H9 (cell line): Measurements from ENCODE around the gene LINC00305. TPM values are rescaled to one million over a fixed set of nuclear protein-coding genes. Genes with fewer than 3 reads are reported as not detected.

ENCODE experiments used
- DNase-seq: peaks from one replicate; pipeline ENCODE4 v3.0.0-alpha.2; 2017
- H2AFZ ChIP-seq: one replicate; pipeline ENCODE4 v1.6.1; 2013; ENCODE audit warnings: mild to moderate bottlenecking, low read length, control low read depth, moderate library complexity
- H2AK5ac ChIP-seq: 2 replicates; pipeline ENCODE4 v1.6.1; 2013; ENCODE audit warnings: low read length, control low read depth, mixed read lengths; ENCODE audit not compliant: insufficient read length
- H2BK120ac ChIP-seq: one replicate; pipeline ENCODE4 v1.6.1; 2013; ENCODE audit warnings: low read depth, mild to moderate bottlenecking, low read length, control low read depth, inconsistent platforms; ENCODE audit not compliant: poor library complexity, severe bottlenecking
- H2BK12ac ChIP-seq: 2 replicates; pipeline ENCODE4 v1.6.1; 2013; ENCODE audit warnings: low read length, control low read depth, mixed read lengths, low read depth; ENCODE audit not compliant: insufficient read length
- H2BK15ac ChIP-seq: 2 replicates; pipeline ENCODE4 v1.6.1; 2013; ENCODE audit warnings: low read depth, low read length, control low read depth
- H2BK20ac ChIP-seq: one replicate; pipeline ENCODE4 v1.6.1; 2013; ENCODE audit warnings: low read depth, mild to moderate bottlenecking, low read length, control low read depth, inconsistent platforms; ENCODE audit not compliant: poor library complexity, severe bottlenecking
- H2BK5ac ChIP-seq: 2 replicates; pipeline ENCODE4 v1.6.1; 2013; ENCODE audit warnings: low read length, control low read depth, mixed read lengths; ENCODE audit not compliant: insufficient read length
- H3K14ac ChIP-seq: 2 replicates; pipeline ENCODE4 v1.6.1; 2013; ENCODE audit warnings: low read length, control low read depth; ENCODE audit not compliant: insufficient read depth
- H3K18ac ChIP-seq: 2 replicates; pipeline ENCODE4 v1.6.1; 2013; ENCODE audit warnings: low read depth, mild to moderate bottlenecking, mixed read lengths, low read length, control low read depth; ENCODE audit not compliant: insufficient read length
- H3K23ac ChIP-seq: 2 replicates; pipeline ENCODE4 v1.6.1; 2013; ENCODE audit warnings: low read length, control low read depth, mixed read lengths, low read depth; ENCODE audit not compliant: insufficient read length
- H3K23me2 ChIP-seq: 2 replicates; pipeline ENCODE4 v1.6.1; 2013; ENCODE audit warnings: low read depth, mild to moderate bottlenecking, mixed read lengths, low read length, control low read depth; ENCODE audit not compliant: insufficient read length, poor library complexity, severe bottlenecking
- H3K27ac ChIP-seq: 2 replicates; pipeline ENCODE4 v1.5.1; 2013; ENCODE audit warnings: low read length, control low read depth, mixed read lengths, low read depth; ENCODE audit not compliant: insufficient read length
- H3K27me3 ChIP-seq: 2 replicates; pipeline ENCODE4 v1.6.1; 2013; ENCODE audit warnings: low read length, control low read depth, inconsistent platforms; ENCODE audit not compliant: insufficient read depth
- H3K4ac ChIP-seq: 2 replicates; pipeline ENCODE4 v1.6.1; 2013; ENCODE audit warnings: low read depth, mild to moderate bottlenecking, control low read depth, inconsistent platforms, low read length, moderate library complexity
- H3K4me1 ChIP-seq: 2 replicates; pipeline ENCODE4 v1.6.1; 2013; ENCODE audit warnings: low read length, control low read depth, inconsistent platforms; ENCODE audit not compliant: insufficient read depth
- H3K4me2 ChIP-seq: 2 replicates; pipeline ENCODE4 v1.6.1; 2013; ENCODE audit warnings: low read length, control low read depth, mixed read lengths; ENCODE audit not compliant: insufficient read length, insufficient read depth
- H3K56ac ChIP-seq: 2 replicates; pipeline ENCODE4 v1.6.1; 2013; ENCODE audit warnings: low read depth, mild to moderate bottlenecking, mixed read lengths, low read length, control low read depth; ENCODE audit not compliant: insufficient read length
- H3K79me1 ChIP-seq: 2 replicates; pipeline ENCODE4 v1.6.1; 2013; ENCODE audit warnings: low read depth, mild to moderate bottlenecking, moderate library complexity, low read length, control low read depth, inconsistent platforms; ENCODE audit not compliant: insufficient read depth, poor library complexity, severe bottlenecking
- H3K79me2 ChIP-seq: 2 replicates; pipeline ENCODE4 v1.6.1; 2013; ENCODE audit warnings: low read length, control low read depth, inconsistent platforms; ENCODE audit not compliant: insufficient read depth
- H3K9ac ChIP-seq: 2 replicates; pipeline ENCODE4 v1.6.1; 2013; ENCODE audit warnings: low read length, control low read depth, mixed read lengths; ENCODE audit not compliant: insufficient read length; ENCODE audit errors: extremely low read depth
- H3K9me3 ChIP-seq: one replicate; pipeline ENCODE4 v1.6.1; 2013; ENCODE audit warnings: low read depth, low read length, inconsistent platforms; ENCODE audit not compliant: control insufficient read depth
- H3T11ph ChIP-seq: one replicate; pipeline ENCODE4 v1.6.1; 2013; ENCODE audit warnings: mild to moderate bottlenecking, low read length, control low read depth, inconsistent platforms
- H4K20me1 ChIP-seq: one replicate; pipeline ENCODE4 v1.6.1; 2013; ENCODE audit not compliant: control insufficient read depth, insufficient read length, insufficient read depth
- H4K5ac ChIP-seq: 2 replicates; pipeline ENCODE4 v1.6.1; 2013; ENCODE audit warnings: low read depth, mild to moderate bottlenecking, mixed read lengths, low read length, control low read depth; ENCODE audit not compliant: insufficient read length
- H4K8ac ChIP-seq: replicated peaks from 2 replicates; pipeline ENCODE4 v1.6.1; 2013; ENCODE audit warnings: low read length, control low read depth, mixed read lengths, low read depth; ENCODE audit not compliant: insufficient read length
- H4K91ac ChIP-seq: 2 replicates; pipeline ENCODE4 v1.6.1; 2013; ENCODE audit warnings: low read depth, mild to moderate bottlenecking, moderate library complexity, mixed read lengths, low read length, control low read depth; ENCODE audit not compliant: insufficient read length
- H3K27ac Mint-ChIP-seq, 3 experiments: 2 replicates in 2 of 3; 3 replicates in 1 of 3; pipeline ENCODE4 v1.8.0; 2020 to 2021; ENCODE audit warnings: mixed read lengths in 3 of 3, mild to moderate bottlenecking in 1 of 3, moderate library complexity in 1 of 3
- H3K27me3 Mint-ChIP-seq: 2 replicates; pipeline ENCODE4 v1.8.0; 2021; ENCODE audit warnings: low read depth, mild to moderate bottlenecking, moderate library complexity, mixed read lengths
- H3K36me3 Mint-ChIP-seq, 3 experiments: 2 replicates in 2 of 3; 3 replicates in 1 of 3; pipeline ENCODE4 v1.8.0; 2020 to 2021; ENCODE audit warnings: low read depth in 3 of 3, mixed read lengths in 3 of 3; ENCODE audit not compliant: insufficient read depth in 1 of 3
- H3K4me1 Mint-ChIP-seq, 2 experiments: 2 replicates each; pipeline ENCODE4 v1.8.0; 2020; ENCODE audit warnings: mixed read lengths in 2 of 2
- H3K4me3 Mint-ChIP-seq, 2 experiments: 2 replicates in 1 of 2; 3 replicates in 1 of 2; pipeline ENCODE4 v1.8.0; 2020 to 2021; ENCODE audit warnings: mild to moderate bottlenecking in 2 of 2, mixed read lengths in 2 of 2, moderate library complexity in 1 of 2
- H3K9me3 Mint-ChIP-seq, 2 experiments: 2 replicates in 1 of 2; 3 replicates in 1 of 2; pipeline ENCODE4 v1.8.0; 2020; ENCODE audit warnings: mild to moderate bottlenecking in 2 of 2, mixed read lengths in 2 of 2, moderate library complexity in 1 of 2
- WGBS: extraction: QIAGEN DNeasy Blood & Tissue Kit; methylation state at CpG from one replicate; pipeline ENCODE4 v1.1.7; 2013; ENCODE audit warnings: missing lambda C conversion rate, low lambda C conversion rate, mixed read lengths; ENCODE audit not compliant: insufficient read length; ENCODE audit errors: extremely low coverage; 5-methylcytosine and 5-hydroxymethylcytosine counted together
- total RNA-seq: library from RNA; stranded (reverse); gene quantifications from 2 replicates; pipeline ENCODE4 v1.2.1, GENCODE V29; 2021
- TF ChIP-seq, protein P1 (sequence below): fragments of 200-600 bp; sonication (generic); conservative IDR thresholded peaks from 3 replicates; pipeline ENCODE4 v1.8.0; 2021; ENCODE audit warnings: antibody characterized with exemption, mild to moderate bottlenecking

LINC00305 gene
- total RNA-seq, 1 experiment from 2014 or later = not detected

- Histone ChIP-seq H3K9ac (no peak overlapping the region), H3K23me2 (no peaks in the 10 kb centered on the region), H3K27ac (no peak overlapping the region), H2BK15ac (no peak overlapping the region), H3T11ph (no peak overlapping the region), H2AFZ (no peak overlapping the region), H3K23ac (no peak overlapping the region), H4K91ac (no peak overlapping the region), H3K56ac (no peak overlapping the region), H3K79me2 (no peaks in the 10 kb centered on the region), H3K14ac (no peak overlapping the region), H2BK12ac (no peak overlapping the region), H4K20me1 (no peaks in the 10 kb centered on the region), H4K5ac (no peak overlapping the region), H4K8ac (no peak overlapping the region), H3K9me3 (no peaks in the 10 kb centered on the region), H3K4ac (no peak overlapping the region), H3K4me2 (no peak overlapping the region), H3K4me1 (no peaks in the 10 kb centered on the region), H2BK20ac (no peak overlapping the region), H2BK5ac (no peak overlapping the region), H3K79me1 (no peaks in the 10 kb centered on the region), H3K27me3 (no peaks in the 10 kb centered on the region), H2BK120ac (no peak overlapping the region), H3K18ac (no peak overlapping the region), H2AK5ac (no peak overlapping the region)
- peaks cover 0 to 10% (median 1%) of the 10 kb centered on the region in 3 experiments; a peak in 2 of 7 replicates for H3K36me3 Mint-ChIP-seq
- no peak overlapping the region for H3K4me3 Mint-ChIP-seq
- peak; percentile 34 for DNase-seq
- no peaks in the 10 kb centered on the region for H3K9me3 Mint-ChIP-seq
- no peaks in the 10 kb centered on the region for H3K27me3 Mint-ChIP-seq
- no CpG with 5 or more reads among the region's 4 CpGs for WGBS
- peaks cover 0 to 7% of the 10 kb centered on the region in 2 experiments; a peak in 2 of 4 replicates for H3K4me1 Mint-ChIP-seq
- TF ChIP-seq, protein P1, sequence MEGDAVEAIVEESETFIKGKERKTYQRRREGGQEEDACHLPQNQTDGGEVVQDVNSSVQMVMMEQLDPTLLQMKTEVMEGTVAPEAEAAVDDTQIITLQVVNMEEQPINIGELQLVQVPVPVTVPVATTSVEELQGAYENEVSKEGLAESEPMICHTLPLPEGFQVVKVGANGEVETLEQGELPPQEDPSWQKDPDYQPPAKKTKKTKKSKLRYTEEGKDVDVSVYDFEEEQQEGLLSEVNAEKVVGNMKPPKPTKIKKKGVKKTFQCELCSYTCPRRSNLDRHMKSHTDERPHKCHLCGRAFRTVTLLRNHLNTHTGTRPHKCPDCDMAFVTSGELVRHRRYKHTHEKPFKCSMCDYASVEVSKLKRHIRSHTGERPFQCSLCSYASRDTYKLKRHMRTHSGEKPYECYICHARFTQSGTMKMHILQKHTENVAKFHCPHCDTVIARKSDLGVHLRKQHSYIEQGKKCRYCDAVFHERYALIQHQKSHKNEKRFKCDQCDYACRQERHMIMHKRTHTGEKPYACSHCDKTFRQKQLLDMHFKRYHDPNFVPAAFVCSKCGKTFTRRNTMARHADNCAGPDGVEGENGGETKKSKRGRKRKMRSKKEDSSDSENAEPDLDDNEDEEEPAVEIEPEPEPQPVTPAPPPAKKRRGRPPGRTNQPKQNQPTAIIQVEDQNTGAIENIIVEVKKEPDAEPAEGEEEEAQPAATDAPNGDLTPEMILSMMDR = peak; percentile 61
- no peak overlapping the region for H3K27ac Mint-ChIP-seq
Observed at GRCh38 chr18:64103986-64104385, 44.9 kb downstream of the LINC00305 start.
